ENCODE measurements around the gene EN1. TPM values are rescaled to one million over a fixed set of nuclear protein-coding genes. Genes with fewer than 3 reads are reported as not detected.

EN1 gene
- total and polyA plus RNA-seq, 3 donors from 2014 or later = 0.20 to 0.71 (median 0.62) TPM

DNA sequence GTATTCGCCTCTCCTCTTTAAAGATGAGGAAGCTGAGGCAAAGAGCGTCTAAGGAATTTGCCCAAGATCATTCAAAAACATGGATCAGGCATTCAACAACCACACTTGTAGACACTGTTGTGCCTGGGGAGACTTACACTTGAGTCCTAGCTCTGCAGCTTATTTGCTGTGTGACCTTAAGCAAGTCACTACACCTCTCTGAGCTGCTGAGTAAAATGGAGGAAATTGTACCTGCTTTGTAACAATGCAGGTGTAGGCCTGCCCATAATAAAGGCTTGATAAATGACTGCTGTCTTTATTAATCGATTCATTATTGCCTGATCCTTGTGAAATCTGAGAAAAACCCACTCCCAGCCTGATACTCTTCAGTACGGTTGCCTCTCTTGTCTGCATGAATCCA is 30.8 kb downstream of the EN1 start:
- intact Hi-C loops (cut with DNase I; ENCODE audit: low total_unique reads) = no loop called here
- no peaks in the 10 kb centered on the region for H3K27me3 ChIP-seq
- no peaks in the 10 kb centered on the region for H3K9me3 ChIP-seq
- H3K27ac ChIP-seq = no peak overlapping the region
- TF ChIP-seq, protein P1, sequence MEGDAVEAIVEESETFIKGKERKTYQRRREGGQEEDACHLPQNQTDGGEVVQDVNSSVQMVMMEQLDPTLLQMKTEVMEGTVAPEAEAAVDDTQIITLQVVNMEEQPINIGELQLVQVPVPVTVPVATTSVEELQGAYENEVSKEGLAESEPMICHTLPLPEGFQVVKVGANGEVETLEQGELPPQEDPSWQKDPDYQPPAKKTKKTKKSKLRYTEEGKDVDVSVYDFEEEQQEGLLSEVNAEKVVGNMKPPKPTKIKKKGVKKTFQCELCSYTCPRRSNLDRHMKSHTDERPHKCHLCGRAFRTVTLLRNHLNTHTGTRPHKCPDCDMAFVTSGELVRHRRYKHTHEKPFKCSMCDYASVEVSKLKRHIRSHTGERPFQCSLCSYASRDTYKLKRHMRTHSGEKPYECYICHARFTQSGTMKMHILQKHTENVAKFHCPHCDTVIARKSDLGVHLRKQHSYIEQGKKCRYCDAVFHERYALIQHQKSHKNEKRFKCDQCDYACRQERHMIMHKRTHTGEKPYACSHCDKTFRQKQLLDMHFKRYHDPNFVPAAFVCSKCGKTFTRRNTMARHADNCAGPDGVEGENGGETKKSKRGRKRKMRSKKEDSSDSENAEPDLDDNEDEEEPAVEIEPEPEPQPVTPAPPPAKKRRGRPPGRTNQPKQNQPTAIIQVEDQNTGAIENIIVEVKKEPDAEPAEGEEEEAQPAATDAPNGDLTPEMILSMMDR (IDR thresholded peaks at IDR 0.05) = no peak
- TF ChIP-seq POLR2A (IDR thresholded peaks at IDR 0.05) = no peak
- WGBS, 2 donors = 91% methylated on average over 4 of the region's 4 CpGs
- DNase-seq = no peak
- H3K4me1 ChIP-seq = no peaks in the 10 kb centered on the region
- H3K4me3 ChIP-seq = no peak overlapping the region
- H3K36me3 ChIP-seq (ENCODE audit: low read depth, missing control alignments) = no peaks in the 10 kb centered on the region

GRCh38 chr2:118815731-118816130 is 31.7 kb downstream of the EN1 start:
- intact Hi-C loops (cut with DNase I; ENCODE audit: low total_unique reads) = no loop called here
- Histone ChIP-seq H3K36me3 (ENCODE audit: low read depth, missing control alignments) (no peaks in the 10 kb centered on the region), H3K27ac (no peak overlapping the region), H3K4me1 (no peaks in the 10 kb centered on the region), H3K9me3 (no peaks in the 10 kb centered on the region), H3K4me3 (no peak overlapping the region), H3K27me3 (no peaks in the 10 kb centered on the region)
- no peak for DNase-seq
- no peak for TF ChIP-seq POLR2A (IDR thresholded peaks at IDR 0.05)
- TF ChIP-seq, protein P1 (IDR thresholded peaks at IDR 0.05) = no peak
- WGBS, 2 donors = 77 to 80% methylated on average over 4 of the region's 4 CpGs

DNA sequence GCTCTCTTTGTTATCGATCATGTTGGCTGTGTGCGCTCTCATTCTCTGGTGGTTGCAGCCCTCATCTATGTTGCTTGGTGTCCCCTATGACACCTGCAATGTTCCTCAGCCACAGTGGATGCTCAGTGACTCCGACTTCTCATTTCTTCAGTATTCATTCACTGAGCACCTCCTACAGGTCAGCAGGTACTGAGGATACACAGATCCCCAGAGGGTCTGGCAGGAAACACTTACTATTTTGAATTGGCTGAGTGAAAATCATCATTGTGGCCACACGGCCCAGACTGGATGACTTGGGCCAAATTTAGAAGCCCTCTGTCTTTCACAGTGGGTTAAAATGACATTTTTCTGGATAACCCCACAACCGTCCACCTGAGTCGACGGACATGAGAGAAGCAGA is 32.1 kb downstream of the EN1 start:
- no peaks in the 10 kb centered on the region for H3K4me1 ChIP-seq
- no peaks in the 10 kb centered on the region for H3K27me3 ChIP-seq
- TF ChIP-seq, protein P1 (IDR thresholded peaks at IDR 0.05) = no peak
- no peak for TF ChIP-seq POLR2A (IDR thresholded peaks at IDR 0.05)
- DNase-seq = no peak
- H3K4me3 ChIP-seq = no peak overlapping the region
- intact Hi-C loops (cut with DNase I; ENCODE audit: low total_unique reads) = no loop called here
- H3K9me3 ChIP-seq = no peaks in the 10 kb centered on the region
- whole genome bisulfite sequencing, 2 donors = 88 to 90% methylated on average over 7 of the region's 7 CpGs
- no peak overlapping the region for H3K27ac ChIP-seq
- H3K36me3 ChIP-seq (ENCODE audit: low read depth, missing control alignments) = no peaks in the 10 kb centered on the region

DNA sequence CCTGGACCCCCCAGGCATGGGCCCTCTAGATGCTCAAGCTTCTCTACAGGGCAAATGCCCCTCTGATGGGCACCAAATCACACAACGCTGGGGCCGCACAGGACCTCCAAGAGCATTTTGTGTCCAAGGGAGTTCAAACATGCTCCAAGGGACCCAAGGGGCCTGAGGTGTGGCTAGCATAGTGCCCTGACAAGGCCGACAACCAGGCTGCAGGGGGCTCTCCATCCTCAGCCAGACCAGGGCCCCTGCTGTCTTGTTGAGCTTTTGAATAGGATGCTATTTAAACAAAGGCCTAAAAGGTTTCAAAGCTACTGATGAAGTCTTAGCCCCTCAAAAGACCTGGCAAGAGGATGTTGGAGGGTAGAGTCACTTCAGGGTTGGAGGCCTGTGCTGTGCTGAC is 33.1 kb downstream of the EN1 start:
- Histone ChIP-seq H3K4me3 (no peak overlapping the region), H3K9me3 (no peaks in the 10 kb centered on the region), H3K4me1 (no peaks in the 10 kb centered on the region), H3K27ac (no peak overlapping the region), H3K36me3 (ENCODE audit: low read depth, missing control alignments) (no peaks in the 10 kb centered on the region), H3K27me3 (no peaks in the 10 kb centered on the region)
- no peak for DNase-seq
- TF ChIP-seq, protein P1 (IDR thresholded peaks at IDR 0.05) = no peak
- no peak for TF ChIP-seq POLR2A (IDR thresholded peaks at IDR 0.05)
- 85 to 90% methylated on average over 2 to 3 of the region's 3 CpGs for WGBS, 2 donors
- intact Hi-C loops (cut with DNase I; ENCODE audit: low total_unique reads) = no loop called here

GRCh38 chr2:118813601-118814339 is 33.7 kb downstream of the EN1 start:
- 55 to 64% methylated on average over 13 of the region's 13 CpGs for WGBS, 2 donors
- H3K27me3 ChIP-seq = no peaks in the 10 kb centered on the region

More at GRCh38 chr2:118813601-118814339, 33.7 kb downstream of the EN1 start:
- TF ChIP-seq, protein P1 (IDR thresholded peaks at IDR 0.05) = no peak
- no peak for TF ChIP-seq POLR2A (IDR thresholded peaks at IDR 0.05)
- Histone ChIP-seq H3K36me3 (ENCODE audit: low read depth, missing control alignments) (no peaks in the 10 kb centered on the region), H3K9me3 (no peaks in the 10 kb centered on the region), H3K4me3 (no peak overlapping the region), H3K4me1 (no peaks in the 10 kb centered on the region), H3K27ac (no peak overlapping the region)
- intact Hi-C loops (cut with DNase I; ENCODE audit: low total_unique reads) = no loop called here
- DNase-seq = no peak

All from testis (tissue), 3 donors.